DOHH2 (cell line): Measurements from ENCODE around the gene EYA2.

ENCODE experiments used
- H3F3A ChIP-seq: fragments of 200-600 bp; sonication (generic), shearing (Covaris generic); 2 replicates; pipeline ENCODE4 v1.6.0; 2016; ENCODE audit warnings: antibody characterized with exemption, mild to moderate bottlenecking; ENCODE audit not compliant: control insufficient read depth, insufficient read depth
- H3K27ac ChIP-seq: fragments of 200-600 bp; sonication (generic); 2 replicates; pipeline ENCODE4 v1.5.1; 2014; ENCODE audit warnings: low read depth, mild to moderate bottlenecking, low read length, moderate library complexity
- H3K27me3 ChIP-seq: fragments of 200-600 bp; sonication (generic); 2 replicates; pipeline ENCODE4 v1.6.1; 2014; ENCODE audit warnings: mild to moderate bottlenecking, low read length, mixed read lengths; ENCODE audit not compliant: control insufficient read depth
- H3K36me3 ChIP-seq: fragments of 200-600 bp; sonication (generic); 2 replicates; pipeline ENCODE4 v1.6.1; 2014; ENCODE audit warnings: mild to moderate bottlenecking, low read length, moderate library complexity, mixed read lengths; ENCODE audit not compliant: control insufficient read depth
- H3K4me1 ChIP-seq: fragments of 200-600 bp; sonication (generic); 2 replicates; pipeline ENCODE4 v1.6.1; 2014; ENCODE audit warnings: mild to moderate bottlenecking, low read length, mixed read lengths; ENCODE audit not compliant: control insufficient read depth
- H3K4me2 ChIP-seq: fragments of 200-600 bp; sonication (generic); 2 replicates; pipeline ENCODE4 v1.6.0; 2014; ENCODE audit warnings: mild to moderate bottlenecking, low read length, moderate library complexity
- H3K4me3 ChIP-seq: fragments of 200-600 bp; sonication (generic); 2 replicates; pipeline ENCODE4 v1.5.1; 2014; ENCODE audit warnings: mild to moderate bottlenecking, low read length, mixed read lengths
- H3K79me2 ChIP-seq: fragments of 200-600 bp; sonication (generic); 2 replicates; pipeline ENCODE4 v1.6.1; 2014; ENCODE audit warnings: mild to moderate bottlenecking, low read length, mixed read lengths; ENCODE audit not compliant: control insufficient read depth
- H3K9me2 ChIP-seq: fragments of 200-600 bp; sonication (generic); replicated peaks from 2 replicates; pipeline ENCODE4 v1.6.1; 2014; ENCODE audit warnings: mild to moderate bottlenecking, low read length, mixed read lengths; ENCODE audit not compliant: control insufficient read depth
- H3K9me3 ChIP-seq: fragments of 200-600 bp; sonication (generic); 2 replicates; pipeline ENCODE4 v1.6.1; 2014; ENCODE audit warnings: antibody characterized with exemption, low read length, mixed read lengths; ENCODE audit not compliant: control insufficient read depth, insufficient read depth
- H4K20me1 ChIP-seq: fragments of 200-600 bp; sonication (generic); 2 replicates; pipeline ENCODE4 v1.6.0; 2014; ENCODE audit warnings: low read depth, mild to moderate bottlenecking, antibody characterized with exemption, low read length, moderate library complexity; ENCODE audit not compliant: control insufficient read depth, insufficient read depth
- EZH2phosphoT487 ChIP-seq: fragments of 200-600 bp; sonication (generic); IDR thresholded peaks from 2 replicates; pipeline ENCODE4 v1.6.1; 2017; ENCODE audit warnings: borderline replicate concordance, mild to moderate bottlenecking, antibody characterized with exemption, low read length, moderate library complexity, mixed read lengths
- TF ChIP-seq, protein P1 (sequence below): fragments of 200-600 bp; sonication (generic); IDR thresholded peaks from one replicate; pipeline ENCODE4 v1.5.1; 2014; ENCODE audit warnings: antibody characterized with exemption, mild to moderate bottlenecking, low read depth, low read length; ENCODE audit not compliant: poor library complexity, severe bottlenecking

Gene EYA2

DNA sequence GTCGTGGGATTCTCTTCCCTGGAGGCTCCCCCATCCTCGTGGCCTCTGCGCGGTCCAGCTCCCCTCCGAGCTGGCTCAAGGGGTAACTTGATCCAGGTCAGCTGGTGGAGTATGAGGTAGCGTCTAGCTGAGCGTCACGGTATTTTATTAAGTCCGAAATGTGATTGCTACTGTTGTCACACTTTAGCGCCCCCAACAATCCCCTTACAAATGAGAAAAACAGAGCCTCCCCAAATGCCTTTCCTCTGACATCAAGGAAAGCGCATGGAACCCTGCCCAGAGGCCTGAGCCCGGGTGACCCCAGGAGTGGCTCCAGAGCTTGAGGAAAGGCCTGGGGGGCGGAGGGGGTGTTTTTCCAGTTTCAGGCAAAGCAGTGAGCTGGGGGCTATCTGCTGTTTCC lies 269.5 kb downstream of the EYA2 start:
- H3K9me3 ChIP-seq: no peaks in the 10 kb centered on the region
- no peaks in the 10 kb centered on the region for H3K36me3 ChIP-seq
- H3K27me3 ChIP-seq: peaks cover 8% of the 10 kb centered on the region
- H3K4me1 ChIP-seq: no peaks in the 10 kb centered on the region
- no peaks in the 10 kb centered on the region for H3K79me2 ChIP-seq
- no peak overlapping the region for H3K4me2 ChIP-seq
- no peak overlapping the region for H3K27ac ChIP-seq
- H3F3A ChIP-seq: no peaks in the 10 kb centered on the region
- H4K20me1 ChIP-seq: no peaks in the 10 kb centered on the region
- no peak for TF ChIP-seq EZH2phosphoT487
- TF ChIP-seq, protein P1, sequence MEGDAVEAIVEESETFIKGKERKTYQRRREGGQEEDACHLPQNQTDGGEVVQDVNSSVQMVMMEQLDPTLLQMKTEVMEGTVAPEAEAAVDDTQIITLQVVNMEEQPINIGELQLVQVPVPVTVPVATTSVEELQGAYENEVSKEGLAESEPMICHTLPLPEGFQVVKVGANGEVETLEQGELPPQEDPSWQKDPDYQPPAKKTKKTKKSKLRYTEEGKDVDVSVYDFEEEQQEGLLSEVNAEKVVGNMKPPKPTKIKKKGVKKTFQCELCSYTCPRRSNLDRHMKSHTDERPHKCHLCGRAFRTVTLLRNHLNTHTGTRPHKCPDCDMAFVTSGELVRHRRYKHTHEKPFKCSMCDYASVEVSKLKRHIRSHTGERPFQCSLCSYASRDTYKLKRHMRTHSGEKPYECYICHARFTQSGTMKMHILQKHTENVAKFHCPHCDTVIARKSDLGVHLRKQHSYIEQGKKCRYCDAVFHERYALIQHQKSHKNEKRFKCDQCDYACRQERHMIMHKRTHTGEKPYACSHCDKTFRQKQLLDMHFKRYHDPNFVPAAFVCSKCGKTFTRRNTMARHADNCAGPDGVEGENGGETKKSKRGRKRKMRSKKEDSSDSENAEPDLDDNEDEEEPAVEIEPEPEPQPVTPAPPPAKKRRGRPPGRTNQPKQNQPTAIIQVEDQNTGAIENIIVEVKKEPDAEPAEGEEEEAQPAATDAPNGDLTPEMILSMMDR: no peak
- H3K4me3 ChIP-seq: no peak overlapping the region
- H3K9me2 ChIP-seq: no peaks in the 10 kb centered on the region

DNA sequence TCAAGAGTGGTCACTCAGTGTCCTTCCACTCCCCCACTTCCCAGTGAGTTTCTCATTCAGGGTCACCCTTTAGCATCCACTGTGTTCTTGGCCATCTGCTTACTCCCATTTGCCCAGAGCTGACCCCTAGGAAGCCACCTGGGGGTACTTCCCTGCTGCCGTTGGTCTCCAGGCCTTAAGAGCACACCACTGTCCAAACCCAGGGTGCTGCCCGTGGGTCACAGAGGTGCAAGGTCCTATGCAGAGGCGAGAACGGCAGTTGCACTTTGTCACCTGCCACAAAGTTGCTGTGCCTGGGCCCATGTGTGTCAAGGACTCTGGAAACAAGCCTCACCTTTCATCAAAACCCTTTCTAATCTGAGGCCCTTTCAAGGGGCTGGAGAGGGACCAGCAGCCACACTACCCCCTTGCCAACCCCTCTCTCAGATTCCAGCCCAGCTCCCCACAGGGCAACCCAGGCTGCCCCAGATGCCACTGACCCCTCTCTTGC lies 270.8 kb downstream of the EYA2 start:
- TF ChIP-seq EZH2phosphoT487: no peak
- TF ChIP-seq, protein P1: no peak
- Histone ChIP-seq H4K20me1 (no peaks in the 10 kb centered on the region), H3K27ac (no peak overlapping the region), H3K4me1 (no peaks in the 10 kb centered on the region), H3K4me2 (no peak overlapping the region), H3K27me3 (peaks cover 9% of the 10 kb centered on the region), H3K9me2 (no peaks in the 10 kb centered on the region), H3K36me3 (no peaks in the 10 kb centered on the region), H3K9me3 (no peaks in the 10 kb centered on the region), H3F3A (no peaks in the 10 kb centered on the region), H3K4me3 (no peak overlapping the region), H3K79me2 (no peaks in the 10 kb centered on the region)

DNA sequence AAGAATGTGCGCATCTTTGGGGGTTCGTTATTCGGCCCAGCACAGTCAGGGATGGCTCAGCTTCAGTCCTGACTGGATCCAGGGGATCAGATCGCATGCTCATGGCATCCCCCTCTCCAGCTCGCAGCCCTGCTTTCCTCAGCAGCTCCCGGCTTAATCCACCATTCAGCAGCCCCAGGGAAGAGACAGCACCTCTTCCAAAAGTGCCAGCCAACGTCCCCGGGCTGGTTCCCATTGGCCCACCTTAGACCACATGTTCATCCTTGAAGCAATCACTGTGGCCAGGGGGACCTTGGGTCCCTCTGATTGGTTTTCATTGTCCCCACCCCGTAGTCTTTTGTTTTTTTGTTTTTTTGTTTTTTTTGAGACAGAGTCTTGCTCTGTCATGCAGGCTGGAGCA lies 273.2 kb downstream of the EYA2 start:
- H3K36me3 ChIP-seq: no peaks in the 10 kb centered on the region
- H3K27ac ChIP-seq: no peak overlapping the region
- H3F3A ChIP-seq: no peaks in the 10 kb centered on the region
- no peak overlapping the region for H3K4me2 ChIP-seq
- no peaks in the 10 kb centered on the region for H4K20me1 ChIP-seq
- no peaks in the 10 kb centered on the region for H3K9me2 ChIP-seq
- H3K27me3 ChIP-seq: peaks cover 9% of the 10 kb centered on the region
- H3K4me3 ChIP-seq: no peak overlapping the region
- TF ChIP-seq EZH2phosphoT487: no peak
- TF ChIP-seq, protein P1: no peak
- no peaks in the 10 kb centered on the region for H3K79me2 ChIP-seq
- no peaks in the 10 kb centered on the region for H3K4me1 ChIP-seq
- no peaks in the 10 kb centered on the region for H3K9me3 ChIP-seq
